Osteocyte (in vitro differentiated cells): ENCODE results near the gene BCL2L14. TPM values are rescaled to one million over a fixed set of nuclear protein-coding genes. Genes with fewer than 3 reads are reported as not detected.
"Not testable (repeated sequence)": the region's sequence is repeated elsewhere in the genome, so short reads cannot be mapped to it uniquely, and the experiment has no call there.

Experiments
- DNase-seq: peaks from one replicate; pipeline ENCODE4 v3.0.0; 2021; ENCODE audit warnings: mixed read lengths; ENCODE audit not compliant: unreplicated experiment; ENCODE audit errors: extremely low spot score
- H3K27ac Mint-ChIP-seq: one replicate; pipeline ENCODE4 v1.8.0; 2021; ENCODE audit warnings: mild to moderate bottlenecking, mixed read lengths; ENCODE audit not compliant: unreplicated experiment
- H3K27me3 Mint-ChIP-seq: one replicate; pipeline ENCODE4 v1.8.0; 2021; ENCODE audit warnings: mixed read lengths; ENCODE audit not compliant: unreplicated experiment
- H3K36me3 Mint-ChIP-seq: one replicate; pipeline ENCODE4 v1.8.0; 2021; ENCODE audit warnings: mixed read lengths; ENCODE audit not compliant: unreplicated experiment
- H3K4me1 Mint-ChIP-seq: one replicate; pipeline ENCODE4 v1.8.0; 2021; ENCODE audit warnings: mixed read lengths; ENCODE audit not compliant: unreplicated experiment
- H3K4me3 Mint-ChIP-seq: one replicate; pipeline ENCODE4 v1.8.0; 2021; ENCODE audit warnings: mild to moderate bottlenecking, moderate library complexity, mixed read lengths; ENCODE audit not compliant: unreplicated experiment
- H3K9me3 Mint-ChIP-seq: one replicate; pipeline ENCODE4 v1.8.0; 2021; ENCODE audit warnings: mixed read lengths; ENCODE audit not compliant: unreplicated experiment
- CTCF ChIP-seq: fragments of 200-600 bp; sonication (generic); IDR thresholded peaks from 2 replicates; pipeline ENCODE4 v1.5.0; 2021; ENCODE audit warnings: antibody characterized with exemption, mild to moderate bottlenecking, moderate library complexity
- microRNA-seq: library from miRNA; unstranded; fragments of <30 nt; microRNA quantifications from one replicate; pipeline ENCODE4 v1.1.0, GENCODE V29; 2020; ENCODE audit not compliant: unreplicated experiment
- total RNA-seq: library from RNA; stranded (reverse); gene quantifications from 2 replicates; pipeline ENCODE4 v1.2.1, GENCODE V29; 2021

The BCL2L14 gene
- total RNA-seq, 1 donor from 2014 or later = not detected

- Mint-ChIP-seq H3K27me3 (no peaks in the 10 kb centered on the region), H3K36me3 (peaks cover 42% of the 10 kb centered on the region), H3K4me1 (peaks cover 1% of the 10 kb centered on the region), H3K27ac (no peak overlapping the region), H3K4me3 (no peak overlapping the region), H3K9me3 (no peaks in the 10 kb centered on the region)
- TF ChIP-seq CTCF = no peak
- no peak for DNase-seq
Observed at GRCh38 chr12:12141000-12141399, 70.3 kb downstream of the BCL2L14 start.

- DNase-seq, H3K4me1 Mint-ChIP-seq, H3K4me3 Mint-ChIP-seq, H3K27me3 Mint-ChIP-seq, H3K9me3 Mint-ChIP-seq, H3K27ac Mint-ChIP-seq: not testable (repeated sequence)
- H3K36me3 Mint-ChIP-seq = peaks cover 45% of the 10 kb centered on the region
Observed at GRCh38 chr12:12144531-12144930, 73.8 kb downstream of the BCL2L14 start.

GRCh38 chr12:12147111-12147510, 76.4 kb downstream of the BCL2L14 start:
- no peak for DNase-seq
- TF ChIP-seq CTCF = no peak
- H3K4me3 Mint-ChIP-seq = no peak overlapping the region
- no peaks in the 10 kb centered on the region for H3K27me3 Mint-ChIP-seq
- H3K4me1 Mint-ChIP-seq = no peaks in the 10 kb centered on the region
- H3K27ac Mint-ChIP-seq = no peak overlapping the region
- peaks cover 47% of the 10 kb centered on the region for H3K36me3 Mint-ChIP-seq
- H3K9me3 Mint-ChIP-seq = no peaks in the 10 kb centered on the region

Small RNA genes lying within 50 kb of the gene (microRNA-seq; reads per million reads assigned to microRNA genes)
- gene MIR1244-4 = not detected

Other genes with a start within 250 kb of the BCL2L14 start
- gene LRP6, start 196.1 kb downstream of the BCL2L14 start, total RNA-seq = 41.9 and 48.5 TPM in 2 replicates